Measurements from ENCODE around the gene R3HDM2.
A peak's percentile ranks its signal among the peaks of the same experiment; 100 is the strongest.

The R3HDM2 gene

GRCh38 chr12:57238854-57239554 is 191.8 kb downstream of the R3HDM2 start:
- H3K27ac ChIP-seq: peak overlapping the region in 7 of 21 experiments; percentile 11 to 85 (median 52)
- H3K4me3 ChIP-seq: peak overlapping the region; percentile 26 to 54 (median 39)

GRCh38 chr12:57237932-57238853 is 192.7 kb downstream of the R3HDM2 start:
- peak overlapping the region in 9 of 21 experiments; percentile 6 to 85 (median 39) for H3K27ac ChIP-seq

GRCh38 chr12:57237596-57237931 is 193.3 kb downstream of the R3HDM2 start:
- Histone ChIP-seq H3K4me3 (peak overlapping the region in 3 of 7 experiments; percentile 32 to 54 (median 39)), H3K27ac (peak overlapping the region in 7 of 21 experiments; percentile 6 to 85 (median 53))

More at GRCh38 chr12:57237932-57238853, 192.7 kb downstream of the R3HDM2 start:
- peak overlapping the region; percentile 26 to 54 (median 39) for H3K4me3 ChIP-seq

- Histone ChIP-seq H3K4me3 (peak overlapping the region; percentile 17 to 34 (median 26)), H3K27ac (peak overlapping the region in 12 of 21 experiments; percentile 13 to 85 (median 61))
Observed at GRCh38 chr12:57236925-57237595, 193.8 kb downstream of the R3HDM2 start.

- H3K4me3 ChIP-seq: peak overlapping the region; percentile 17 to 34 (median 26)
- H3K27ac ChIP-seq: peak overlapping the region in 16 of 21 experiments; percentile 13 to 85 (median 60)
Observed at GRCh38 chr12:57236201-57236924, 194.5 kb downstream of the R3HDM2 start.

GRCh38 chr12:57235728-57236131 is 195.1 kb downstream of the R3HDM2 start:
- H3K27ac ChIP-seq: peak overlapping the region in 19 of 21 experiments; percentile 1 to 85 (median 58)

GRCh38 chr12:57235017-57235727 is 195.7 kb downstream of the R3HDM2 start:
- Histone ChIP-seq H3K27ac (peak overlapping the region in 19 of 21 experiments; percentile 1 to 85 (median 58)), H3K4me3 (peak overlapping the region in 3 of 7 experiments; percentile 22 to 34 (median 32))

More at GRCh38 chr12:57235728-57236131, 195.1 kb downstream of the R3HDM2 start:
- H3K4me3 ChIP-seq: peak overlapping the region; percentile 17 to 34 (median 26)

GRCh38 chr12:57234571-57235016 is 196.2 kb downstream of the R3HDM2 start:
- Histone ChIP-seq H3K4me3 (peak overlapping the region in 1 of 7 experiments; percentile 5), H3K27ac (peak overlapping the region in 19 of 21 experiments; percentile 8 to 85 (median 58))

GRCh38 chr12:57234233-57234570 is 196.6 kb downstream of the R3HDM2 start:
- H3K4me3 ChIP-seq: peak overlapping the region in 1 of 7 experiments; percentile 5
- H3K27ac ChIP-seq: peak overlapping the region in 15 of 21 experiments; percentile 8 to 85 (median 61)

- peak overlapping the region in 10 of 21 experiments; percentile 8 to 85 (median 64) for H3K27ac ChIP-seq
Observed at GRCh38 chr12:57233357-57234232, 197.2 kb downstream of the R3HDM2 start.

GRCh38 chr12:57232156-57232756 is 198.6 kb downstream of the R3HDM2 start:
- Histone ChIP-seq H3K27ac (peak overlapping the region in 1 of 21 experiments; percentile 1), H3K4me3 (no peak overlapping the region)

More at GRCh38 chr12:57233357-57234232, 197.2 kb downstream of the R3HDM2 start:
- no peak overlapping the region for H3K4me3 ChIP-seq

GRCh38 chr12:57231276-57232021 is 199.4 kb downstream of the R3HDM2 start:
- Histone ChIP-seq H3K27ac (peak overlapping the region in 2 of 21 experiments; percentile 6 to 85), H3K4me3 (peak overlapping the region in 1 of 7 experiments; percentile 75)

GRCh38 chr12:57230381-57231155 is 200.3 kb downstream of the R3HDM2 start:
- Histone ChIP-seq H3K4me3 (peak overlapping the region; percentile 56 to 75 (median 63)), H3K27ac (peak overlapping the region in 20 of 21 experiments; percentile 62 to 92 (median 84))

- Histone ChIP-seq H3K4me3 (peak within 1 kb of the TSS; percentile 56 to 75 (median 63)), H3K27ac (peak within 1 kb of the TSS; percentile 25 to 92 (median 83))
Observed at GRCh38 chr12:57229634-57230380, 201.0 kb downstream of the R3HDM2 start, which contains the start of gene SHMT2. Gene SHMT2 (plus strand): TSS chr12:57229711. CDS start chr12:57229779, 68 bp downstream.
